NOMO-1 treated with dmso at 0.1 percent for 144 hours (cell line): ENCODE measurements around the gene ZFAND6.
"Not testable (repeated sequence)": the region's sequence is repeated elsewhere in the genome, so short reads cannot be mapped to it uniquely, and the experiment has no call there.

Experiments used
- DNase-seq: peaks from one replicate; lab custom pipeline; 2025; ENCODE audit not compliant: unreplicated experiment; lab: John Stamatoyannopoulos, UW

Gene ZFAND6

DNA sequence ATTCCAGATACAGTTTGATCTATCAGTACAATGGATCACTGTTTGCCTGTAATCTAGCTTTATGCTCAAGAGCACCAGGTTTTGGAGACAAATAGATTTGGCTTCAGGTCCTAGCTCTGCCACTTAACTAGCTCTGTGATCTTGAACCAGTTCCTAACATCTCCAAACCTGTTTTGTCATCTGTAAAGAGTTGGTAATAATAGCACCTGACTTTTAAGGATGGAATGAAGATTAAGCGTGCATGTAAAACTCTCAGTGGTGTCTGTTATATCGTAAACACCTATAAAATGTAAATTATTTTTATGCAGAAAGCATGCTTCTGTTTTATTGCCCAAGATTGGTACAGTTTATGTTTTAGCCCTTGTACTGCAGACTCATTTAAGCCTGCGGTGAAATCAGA, 36.5 kb downstream of the ZFAND6 start:
- no peak for DNase-seq

DNA sequence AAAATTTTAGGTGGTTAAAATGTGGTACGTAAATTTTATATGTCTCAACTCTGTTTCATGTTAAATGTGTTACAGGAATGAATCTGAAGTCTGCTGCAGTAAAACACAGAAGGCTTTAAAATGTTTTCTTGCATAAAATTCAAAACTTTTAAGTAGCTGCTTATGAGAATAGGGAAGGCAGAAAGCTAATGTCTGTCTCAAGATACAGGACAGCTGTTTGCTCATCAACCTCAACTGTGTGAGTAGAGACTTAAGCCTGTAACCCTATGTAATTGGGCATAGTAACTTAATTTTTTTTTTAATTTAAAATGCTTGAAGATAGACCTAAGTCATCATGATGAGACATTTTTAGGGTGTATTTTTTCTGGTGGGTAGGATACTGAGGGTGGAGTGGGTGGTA, 38.9 kb downstream of the ZFAND6 start:
- no peak for DNase-seq

DNA sequence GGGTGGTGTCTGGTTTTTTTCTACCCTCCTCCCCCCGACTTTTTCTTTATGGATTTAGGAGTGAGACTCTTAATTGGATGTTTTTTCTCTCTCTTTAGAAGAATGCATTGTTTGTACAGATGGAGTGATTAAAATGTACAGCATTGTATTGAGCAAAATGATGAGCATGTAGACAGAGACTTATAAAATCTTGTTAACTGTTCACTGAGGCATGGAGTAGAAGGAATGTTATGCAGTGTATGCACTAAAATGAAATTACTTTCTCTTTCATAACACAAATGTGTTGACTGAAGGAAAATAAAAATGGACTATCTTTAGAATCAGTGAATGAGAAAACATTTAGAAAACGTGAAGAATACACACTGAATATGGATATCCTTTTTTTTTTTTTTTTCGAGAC, 39.8 kb downstream of the ZFAND6 start:
- DNase-seq, result no peak

DNA sequence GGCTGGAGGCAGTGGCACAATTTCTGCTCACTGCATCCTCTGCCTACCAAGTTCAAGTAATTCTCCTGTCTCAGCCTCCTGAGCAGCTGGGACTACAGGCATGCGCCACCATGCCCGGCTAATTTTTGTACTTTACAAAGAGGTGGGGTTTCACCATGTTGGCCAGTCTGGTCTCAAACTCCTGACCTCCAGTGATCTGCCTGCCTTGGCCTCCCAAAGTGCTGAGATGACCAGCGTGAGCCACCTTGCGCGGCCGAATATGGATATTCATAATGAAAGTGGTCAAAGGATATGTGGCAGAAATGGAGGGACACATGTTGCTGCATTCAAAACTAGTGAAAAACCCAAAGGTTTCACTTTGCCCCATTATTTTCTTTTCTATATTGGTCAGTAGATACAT, 40.2 kb downstream of the ZFAND6 start:
- not testable (repeated sequence) for DNase-seq

DNA sequence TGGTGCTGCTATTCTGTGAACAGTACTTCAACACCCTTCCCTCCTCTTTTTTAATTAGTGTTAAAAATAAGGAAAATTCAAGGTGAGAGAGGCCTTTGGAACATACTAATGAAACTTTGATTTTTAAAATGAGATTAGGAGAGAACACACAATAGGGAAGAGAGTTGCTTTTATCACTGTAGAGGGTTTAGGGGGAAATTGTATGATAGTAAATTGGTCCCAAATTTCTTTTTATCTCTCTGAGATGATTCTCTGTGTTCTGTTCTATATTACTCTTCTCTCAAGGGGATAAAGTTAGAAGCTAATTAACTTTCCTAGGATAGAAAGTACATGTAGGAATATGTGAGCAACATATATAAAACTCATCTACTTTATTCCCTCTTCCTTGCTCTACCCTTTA, 40.8 kb downstream of the ZFAND6 start:
- no peak for DNase-seq

DNA sequence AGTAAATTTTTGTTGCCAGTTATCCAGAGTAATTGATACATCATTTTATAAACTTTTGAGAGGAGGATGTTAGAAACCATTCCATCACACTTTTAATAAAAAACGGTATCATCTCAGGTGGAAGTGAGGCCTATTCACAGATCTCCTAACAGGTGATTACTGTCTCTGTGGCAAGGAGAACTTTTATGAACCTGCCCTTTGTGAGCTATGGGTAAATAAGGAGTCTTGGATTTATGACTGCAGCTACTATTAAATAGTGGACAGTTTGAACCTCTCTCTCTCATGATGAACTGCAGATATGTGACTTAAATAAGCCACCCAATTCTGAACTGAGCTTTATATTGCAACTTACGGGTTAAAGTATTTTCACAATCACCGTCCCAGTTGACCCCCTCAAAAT, 45.7 kb downstream of the ZFAND6 start:
- no peak for DNase-seq

DNA sequence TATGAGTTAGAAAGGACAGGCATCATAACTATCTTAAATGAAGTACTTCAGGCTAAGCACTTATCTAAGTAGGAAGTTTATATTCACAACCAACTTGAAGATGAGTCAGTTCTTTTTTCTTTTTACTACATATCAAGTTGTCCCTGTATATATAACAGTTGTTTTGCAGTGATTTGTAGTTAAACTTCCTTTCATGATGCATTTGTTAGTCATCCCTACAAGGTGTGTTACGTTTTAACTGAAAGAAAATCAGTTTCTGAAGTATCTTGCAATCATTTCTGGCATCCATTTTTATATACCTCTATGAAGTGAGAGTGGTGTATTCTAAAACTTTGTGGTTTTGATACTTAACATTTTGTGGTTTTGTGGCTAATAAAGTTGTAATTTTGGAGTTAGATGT, 46.1 kb downstream of the ZFAND6 start:
- DNase-seq, result no peak

DNA sequence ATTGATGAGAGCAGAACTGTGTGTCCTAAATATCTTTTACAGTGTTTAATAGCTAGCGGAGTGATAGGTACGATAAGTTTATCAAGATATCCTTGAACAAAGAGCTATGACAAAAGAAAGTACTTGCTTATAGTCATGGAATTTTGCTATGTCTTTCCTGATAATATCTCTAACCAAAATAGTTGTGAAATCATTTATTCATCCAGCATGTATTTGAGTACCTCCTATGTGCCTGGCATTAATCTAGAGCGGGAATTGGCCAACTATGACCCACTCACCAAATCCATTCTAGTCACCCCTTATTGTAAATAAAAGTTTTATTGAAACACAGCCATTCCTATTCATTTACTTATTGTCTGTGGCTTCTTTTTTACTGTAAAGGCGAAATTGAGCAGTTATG, 46.6 kb downstream of the ZFAND6 start:
- DNase-seq, result no peak

DNA sequence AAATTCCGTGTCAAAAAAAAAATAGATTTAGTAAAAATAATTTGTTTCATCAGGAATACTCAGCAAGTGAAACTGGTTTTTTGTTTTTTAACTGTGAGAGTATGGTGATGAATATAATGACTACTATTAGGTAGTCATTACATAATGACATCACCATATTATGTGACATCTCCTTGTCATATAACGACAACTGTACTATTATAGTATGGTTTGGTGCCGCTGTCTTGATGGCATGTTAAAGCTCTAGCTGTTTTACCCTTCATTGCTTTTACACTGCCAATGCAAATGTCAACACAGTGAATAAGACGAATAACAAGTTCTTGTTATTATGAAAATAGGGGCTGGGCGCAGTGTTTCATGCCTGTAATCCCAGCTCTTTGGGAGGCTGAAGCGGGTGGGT, 47.7 kb downstream of the ZFAND6 start:
- no peak for DNase-seq

DNA sequence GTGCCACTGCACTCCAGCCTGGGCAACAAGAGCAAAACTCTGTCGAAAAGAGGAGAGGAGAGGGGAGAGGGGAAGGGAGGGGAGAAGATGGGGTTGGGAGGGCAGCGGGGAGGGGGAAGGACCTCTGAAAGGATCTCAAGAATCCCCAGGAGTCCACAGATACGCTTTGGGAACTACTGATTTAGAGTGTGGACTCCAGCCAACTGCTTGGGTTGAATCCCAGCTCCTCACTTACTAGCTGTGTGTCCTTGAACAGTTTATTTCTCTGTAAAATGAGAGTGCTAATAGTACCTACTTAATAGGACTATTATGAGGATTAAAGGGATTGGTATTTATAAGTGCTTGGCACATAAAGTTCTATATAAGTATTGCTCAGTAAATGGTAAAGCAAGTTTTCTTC, 48.3 kb downstream of the ZFAND6 start:
- DNase-seq, result no peak

DNA sequence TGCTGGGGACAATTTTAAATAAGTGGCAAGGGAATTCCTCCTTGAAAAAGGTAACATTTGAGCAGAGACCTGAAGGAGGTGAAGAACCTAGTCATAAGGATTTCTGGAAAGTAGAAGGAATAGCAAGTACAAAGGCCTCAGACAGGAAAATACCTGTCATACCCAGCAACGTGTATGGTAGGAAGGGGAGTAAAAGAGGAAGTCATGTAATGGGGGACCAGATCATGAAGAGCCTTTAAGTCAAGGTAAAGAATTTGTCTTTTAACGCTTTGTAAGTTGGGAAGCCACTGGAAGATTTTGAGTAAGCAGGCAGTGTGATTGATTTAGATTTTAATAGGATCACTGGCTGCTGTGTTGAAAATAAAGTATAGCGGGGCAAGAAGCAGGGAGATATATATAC, 49.9 kb downstream of the ZFAND6 start:
- DNase-seq, result no peak

DNA sequence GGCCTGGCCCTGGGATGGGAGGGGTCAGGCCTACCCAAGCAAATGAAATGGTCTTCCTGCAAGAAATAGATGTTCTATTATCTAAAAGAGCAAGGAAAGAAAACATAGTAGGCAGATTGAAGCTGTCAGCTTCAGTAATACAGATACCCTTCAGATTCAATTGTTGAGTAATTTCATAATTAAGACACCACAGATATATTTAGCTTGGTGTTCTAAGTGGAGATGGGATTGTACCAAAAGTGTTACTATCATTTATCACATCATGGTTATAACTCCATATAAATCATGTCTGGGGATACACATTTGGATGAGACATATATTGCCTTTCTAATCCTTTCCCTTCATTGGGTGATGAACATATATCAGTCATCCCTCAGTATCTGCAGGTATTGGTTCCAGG, 51.4 kb downstream of the ZFAND6 start:
- DNase-seq, result no peak

DNA sequence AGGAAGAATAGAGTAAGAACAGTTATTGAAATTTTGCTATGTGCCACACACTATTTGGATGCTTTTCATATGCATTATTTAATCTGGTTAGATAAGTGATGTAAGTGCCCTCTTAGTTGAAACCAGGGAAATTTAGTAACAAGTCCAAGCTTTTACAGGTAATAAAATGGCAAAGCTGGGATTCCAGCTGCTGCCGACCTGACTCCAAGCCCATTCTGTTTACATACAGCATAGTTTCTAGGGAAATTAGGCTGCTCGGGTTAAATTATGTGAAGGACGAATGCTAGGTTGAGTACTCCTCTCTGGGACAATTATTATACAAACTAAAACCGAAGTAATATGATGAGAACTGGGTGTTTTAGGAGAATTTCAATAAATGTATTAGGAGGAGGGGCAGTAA, 54.6 kb downstream of the ZFAND6 start:
- no peak for DNase-seq

DNA sequence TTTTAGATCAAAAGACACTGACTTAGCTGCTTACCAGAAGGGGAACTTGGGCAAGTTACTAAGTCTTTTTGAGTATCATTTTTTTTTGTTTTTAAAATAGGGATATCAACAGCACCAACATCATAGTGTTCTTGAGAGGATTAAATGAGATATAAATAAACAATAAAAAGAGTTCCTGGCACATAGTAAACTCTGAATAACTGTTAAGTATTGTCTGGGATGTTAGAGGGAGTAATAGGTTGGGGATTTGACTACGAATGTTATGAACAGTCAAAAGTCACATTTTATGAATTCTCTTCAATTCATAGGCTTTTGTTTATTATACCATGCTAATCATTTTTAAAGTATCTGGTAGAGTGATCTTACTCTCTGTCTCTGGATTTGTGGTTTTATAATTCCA, 55.5 kb downstream of the ZFAND6 start:
- no peak for DNase-seq

DNA sequence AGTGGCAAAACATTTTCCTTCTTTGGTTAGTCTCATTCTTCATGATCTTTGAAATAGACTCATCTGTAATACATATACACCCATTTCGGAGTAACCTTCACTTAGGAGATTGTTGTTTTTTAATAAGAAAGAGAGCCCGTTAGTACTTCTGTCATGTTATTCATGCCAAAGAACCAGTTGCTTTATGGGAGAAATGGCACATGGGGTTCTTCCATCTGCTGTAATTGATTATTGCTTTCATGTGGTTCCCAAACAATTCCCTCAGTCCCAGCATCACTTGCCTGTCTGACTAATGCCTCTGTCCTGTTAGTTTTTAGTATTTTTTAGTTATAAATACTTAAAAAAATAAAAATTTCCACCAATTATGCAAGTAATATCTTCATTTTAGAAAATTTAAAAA, 59.5 kb downstream of the ZFAND6 start:
- no peak for DNase-seq

DNA sequence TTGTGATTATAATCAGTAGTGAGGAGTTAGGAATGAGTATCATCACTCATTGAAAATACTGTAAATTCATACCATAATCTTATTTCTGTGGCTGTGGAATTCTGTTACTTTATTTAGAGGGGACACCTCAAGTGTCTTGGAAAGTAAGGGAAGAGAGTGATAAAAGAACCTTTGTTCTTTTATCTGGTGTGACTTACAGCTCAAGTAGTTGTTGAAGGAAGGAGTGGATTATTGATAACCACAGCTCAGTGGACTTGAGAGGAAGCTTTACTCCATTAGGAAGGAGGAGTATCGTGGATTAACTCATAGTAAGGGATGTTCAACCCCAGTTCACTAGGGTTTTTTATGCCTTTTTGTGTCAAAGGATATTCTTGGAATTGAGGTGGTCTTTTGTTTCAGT, 61.2 kb downstream of the ZFAND6 start:
- DNase-seq, result no peak

DNA sequence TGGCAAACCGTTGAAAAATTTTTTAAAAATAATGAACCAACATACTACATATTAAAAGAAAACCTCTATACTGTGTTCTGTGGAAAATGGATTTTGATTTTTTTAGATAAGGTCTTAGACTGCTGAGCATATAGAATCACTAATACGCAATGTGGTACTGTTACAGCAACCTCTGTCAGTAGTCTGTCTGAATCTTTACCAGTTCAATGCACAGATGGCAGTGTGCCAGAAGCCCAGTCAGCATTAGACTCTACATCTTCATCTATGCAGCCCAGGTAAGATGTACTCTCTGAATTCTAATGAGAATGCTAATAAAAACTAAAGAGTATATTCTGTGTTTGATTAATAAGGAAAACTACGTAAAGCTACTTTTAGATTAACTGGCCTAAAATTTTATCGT, 62.1 kb downstream of the ZFAND6 start:
- DNase-seq, result no peak

DNA sequence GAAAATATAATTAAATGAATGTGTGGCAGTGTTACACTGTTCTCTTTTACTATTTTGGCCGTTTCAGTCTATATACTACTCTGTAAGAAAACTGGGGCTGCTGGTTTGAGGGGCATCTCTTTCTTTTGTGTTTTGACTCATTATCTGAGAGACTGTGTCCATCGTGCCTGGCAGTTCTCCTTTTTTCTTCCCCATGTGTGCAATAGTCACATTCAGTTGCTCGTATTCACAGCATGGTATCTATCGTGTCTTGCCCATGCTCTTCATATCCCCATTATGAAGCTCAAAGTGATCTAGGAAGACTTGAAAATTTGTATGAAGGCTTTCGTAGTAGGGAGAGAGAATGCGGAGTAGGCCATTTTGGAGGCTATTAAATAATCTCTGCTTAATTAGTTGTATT, 63.6 kb downstream of the ZFAND6 start:
- DNase-seq, result no peak

DNA sequence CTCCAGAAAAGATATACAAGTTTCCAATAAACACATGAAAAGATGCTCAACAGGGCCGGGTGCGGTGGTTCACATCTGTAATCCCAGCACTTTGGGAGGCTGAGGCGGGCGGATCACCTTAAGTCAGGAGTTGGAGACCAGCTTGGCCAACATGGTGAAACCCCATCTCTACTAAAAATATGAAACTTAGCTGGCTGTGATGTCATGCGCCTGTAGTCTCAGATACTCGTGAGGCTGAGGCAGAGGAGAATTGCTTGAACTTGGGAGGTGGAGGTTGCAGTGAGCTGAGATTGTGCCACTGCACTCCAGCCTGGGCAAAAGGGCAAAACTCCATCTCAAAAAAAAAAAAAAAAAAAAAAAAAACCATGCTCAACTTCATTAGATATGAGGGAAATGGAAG, 67.8 kb downstream of the ZFAND6 start:
- not testable (repeated sequence) for DNase-seq

DNA sequence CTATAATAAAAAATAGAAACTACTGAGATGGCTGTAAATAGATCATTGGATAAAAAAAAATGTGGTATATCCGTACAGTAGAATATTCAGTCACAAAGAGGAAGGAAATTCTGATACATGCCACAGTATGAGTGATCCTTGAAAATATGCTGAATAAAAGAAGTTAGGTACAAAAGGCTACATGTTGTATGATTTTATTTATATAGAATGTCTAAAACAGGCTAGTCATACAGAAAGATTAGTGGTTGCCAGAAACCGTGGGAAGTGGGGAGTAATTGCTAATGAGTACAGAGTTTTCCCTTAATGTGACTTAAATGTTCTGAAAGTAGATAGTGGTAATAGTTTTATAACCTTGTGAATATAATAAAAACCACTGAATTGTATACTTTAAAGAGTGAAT, 68.4 kb downstream of the ZFAND6 start:
- DNase-seq, result no peak

DNA sequence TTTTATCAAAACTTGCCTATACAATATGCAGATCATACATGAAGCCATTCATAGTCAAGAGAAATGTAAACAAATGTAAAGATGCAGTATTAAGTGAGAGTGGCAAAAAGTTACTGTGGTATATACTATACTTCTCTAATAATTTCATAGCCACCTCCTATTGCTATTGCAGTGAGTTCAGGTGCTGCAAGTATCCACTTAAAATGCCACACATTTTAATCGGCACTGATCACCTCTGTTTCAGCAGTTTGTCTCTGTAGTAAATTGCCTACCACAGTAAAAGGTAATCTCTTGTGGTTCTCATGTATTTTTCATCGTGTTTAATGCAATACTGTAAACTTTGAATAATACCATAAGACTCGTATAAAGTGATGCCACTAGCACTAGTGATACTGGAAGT, 72.9 kb downstream of the ZFAND6 start:
- no peak for DNase-seq

DNA sequence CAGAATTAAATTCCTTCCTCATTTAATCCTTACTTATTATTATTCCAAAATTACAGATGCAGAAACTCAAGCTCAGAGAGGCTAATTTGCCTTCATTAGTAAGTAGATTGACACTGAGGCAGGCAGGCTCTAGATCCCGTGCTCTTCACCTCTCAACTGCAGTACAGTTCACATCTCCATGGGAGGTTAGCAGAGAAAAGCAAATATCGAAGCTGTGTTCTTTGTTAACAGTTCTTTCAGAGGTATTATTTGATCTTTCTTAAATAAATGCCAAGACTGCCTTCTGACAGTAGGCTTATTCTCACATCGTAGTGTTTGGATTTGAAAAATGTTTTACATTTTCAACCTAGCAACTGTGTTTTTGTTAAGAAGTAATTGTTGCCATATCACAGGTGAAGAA, 77.4 kb downstream of the ZFAND6 start:
- DNase-seq, result no peak

DNA sequence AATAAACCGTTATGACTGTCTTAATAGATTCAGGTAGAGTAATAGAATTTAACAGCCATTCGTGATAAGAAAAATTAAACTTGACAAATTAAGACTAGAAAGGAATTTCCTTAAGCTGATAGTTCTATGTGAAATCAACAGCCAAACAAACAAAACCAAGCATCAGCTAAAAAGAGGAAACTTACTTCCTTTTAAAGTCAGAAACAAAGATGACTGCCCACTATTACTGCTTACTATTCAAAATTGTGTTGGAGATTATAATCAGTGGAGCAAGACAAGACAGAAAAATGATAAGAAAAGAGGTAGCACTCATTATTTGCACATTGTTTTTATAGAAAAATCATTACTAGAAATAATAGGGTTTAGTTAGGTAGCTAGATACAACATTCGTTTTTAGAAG, 79.5 kb downstream of the ZFAND6 start:
- no peak for DNase-seq

DNA sequence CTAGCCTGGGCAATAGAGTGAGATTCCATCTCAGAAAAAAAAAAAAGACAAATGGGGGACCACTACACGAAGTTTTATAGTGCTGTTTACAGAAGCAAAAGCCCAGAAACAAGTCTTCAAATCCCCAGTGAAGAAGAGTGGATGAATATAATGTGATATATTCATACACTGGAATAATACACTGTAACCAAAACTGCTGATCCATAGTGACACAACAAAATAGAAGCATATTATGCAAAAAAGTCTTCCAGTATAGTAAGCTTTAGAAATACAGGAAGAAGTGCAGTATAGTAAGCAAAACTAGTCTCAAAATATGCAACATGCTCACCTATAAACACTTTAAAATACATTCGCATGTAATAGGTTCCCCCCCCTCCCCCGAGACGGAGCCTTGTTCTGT, 81.4 kb downstream of the ZFAND6 start:
- no peak for DNase-seq
